Measurements from ENCODE around the gene AMPD2. TPM values are rescaled to one million over a fixed set of nuclear protein-coding genes. Genes with fewer than 3 reads are reported as not detected.

Gene AMPD2
- total and polyA plus RNA-seq, 7 experiments from 2014 or later, result 26.2 to 403 (median 84.9) TPM

Other genes with a start within 250 kb of the AMPD2 start
- 10 to 100 TPM in 1 of 5 experiments, 1 to 10 TPM in 4; 1.0 to 25.6 (median 1.8) TPM for gene SORT1, start 221.9 kb upstream of the AMPD2 start, total RNA-seq
- gene SORT1, start 221.9 kb upstream of the AMPD2 start, polyA plus RNA-seq, result not detected
- gene PSMA5, start 193.4 kb upstream of the AMPD2 start, total RNA-seq, result 100 to 1,000 TPM in 1 of 5 experiments, 10 to 100 TPM in 4; 38.3 to 203 (median 70.7) TPM
- gene PSMA5, start 193.4 kb upstream of the AMPD2 start, polyA plus RNA-seq, result 10 to 100 TPM; 80.0 to 81.9 TPM
- gene SYPL2, start 153.3 kb upstream of the AMPD2 start, total RNA-seq, result not detected
- gene SYPL2, start 153.3 kb upstream of the AMPD2 start, polyA plus RNA-seq, result under 1 TPM in 1 of 2 donors, not detected in 1; 0.43 TPM
- gene ATXN7L2, start 135.9 kb upstream of the AMPD2 start, total RNA-seq, result 10 to 100 TPM; 10.5 to 12.8 (median 11.7) TPM
- gene ATXN7L2, start 135.9 kb upstream of the AMPD2 start, polyA plus RNA-seq, result 10 to 100 TPM in 1 of 2 donors, 1 to 10 TPM in 1; 4.9 to 15.2 TPM
- 10 to 100 TPM; 19.6 to 41.5 (median 24.1) TPM for gene CYB561D1, start 125.7 kb upstream of the AMPD2 start, total RNA-seq
- gene CYB561D1, start 125.7 kb upstream of the AMPD2 start, polyA plus RNA-seq, result 10 to 100 TPM; 13.5 to 25.3 TPM
- 10 to 100 TPM in 3 of 5 experiments, 1 to 10 TPM in 2; 2.9 to 42.2 (median 17.7) TPM for gene AMIGO1, start 110.1 kb upstream of the AMPD2 start, total RNA-seq
- 10 to 100 TPM; 17.4 to 36.2 TPM for gene AMIGO1, start 110.1 kb upstream of the AMPD2 start, polyA plus RNA-seq
- gene GPR61, start 80.0 kb upstream of the AMPD2 start, total RNA-seq, result under 1 TPM; 0.05 to 0.58 (median 0.42) TPM
- gene GPR61, start 80.0 kb upstream of the AMPD2 start, polyA plus RNA-seq, result under 1 TPM in 1 of 2 donors, not detected in 1; 0.45 TPM
- 1 to 10 TPM; 4.9 to 9.3 (median 7.0) TPM for gene GNAI3, start 71.2 kb upstream of the AMPD2 start, total RNA-seq
- gene GNAI3, start 71.2 kb upstream of the AMPD2 start, polyA plus RNA-seq, result 1 to 10 TPM; 7.2 to 7.7 TPM
- gene GNAT2, start 221 bp upstream of the AMPD2 start, total RNA-seq, result under 1 TPM in 1 of 5 experiments, not detected in 4; 0.39 TPM
- gene GNAT2, start 221 bp upstream of the AMPD2 start, polyA plus RNA-seq, result not detected
- 10 to 100 TPM; 14.2 to 28.4 (median 16.1) TPM for gene GSTM4, start 36.3 kb downstream of the AMPD2 start, total RNA-seq
- gene GSTM4, start 36.3 kb downstream of the AMPD2 start, polyA plus RNA-seq, result 10 to 100 TPM in 1 of 2 donors, 1 to 10 TPM in 1; 3.1 to 15.0 TPM
- 100 to 1,000 TPM in 3 of 5 experiments, 10 to 100 TPM in 2; 52.2 to 201 (median 109) TPM for gene GSTM2, start 48.2 kb downstream of the AMPD2 start, total RNA-seq
- gene GSTM2, start 48.2 kb downstream of the AMPD2 start, polyA plus RNA-seq, result 10 to 100 TPM; 64.6 to 72.2 TPM
- gene GSTM1, start 68.0 kb downstream of the AMPD2 start, total RNA-seq, result 10 to 100 TPM in 2 of 5 experiments, not detected in 3; 45.9 to 83.6 TPM
- 10 to 100 TPM in 1 of 2 donors, not detected in 1; 62.4 TPM for gene GSTM1, start 68.0 kb downstream of the AMPD2 start, polyA plus RNA-seq
- gene GSTM5, start 92.4 kb downstream of the AMPD2 start, total RNA-seq, result under 1 TPM in 2 of 5 experiments, not detected in 3; 0.42 to 0.81 TPM
- gene GSTM5, start 92.4 kb downstream of the AMPD2 start, polyA plus RNA-seq, result not detected
- 10 to 100 TPM in 2 of 5 experiments, 1 to 10 TPM in 3; 1.9 to 13.9 (median 7.7) TPM for gene GSTM3, start 121.2 kb downstream of the AMPD2 start, total RNA-seq
- gene GSTM3, start 121.2 kb downstream of the AMPD2 start, polyA plus RNA-seq, result 100 to 1,000 TPM in 1 of 2 donors, 10 to 100 TPM in 1; 75.6 to 130 TPM
- not detected for gene EPS8L3, start 144.1 kb downstream of the AMPD2 start, total RNA-seq
- not detected for gene EPS8L3, start 144.1 kb downstream of the AMPD2 start, polyA plus RNA-seq